Measurements from ENCODE around the gene SNRNP25. TPM values are rescaled to one million over a fixed set of nuclear protein-coding genes. Genes with fewer than 3 reads are reported as not detected.

The SNRNP25 gene
- total and polyA plus RNA-seq, 9 of the 15 experiments (the other 6 are each of a cell fraction or from before 2014, with no cell fraction given), result 59.0 to 176 (median 108) TPM

DNA sequence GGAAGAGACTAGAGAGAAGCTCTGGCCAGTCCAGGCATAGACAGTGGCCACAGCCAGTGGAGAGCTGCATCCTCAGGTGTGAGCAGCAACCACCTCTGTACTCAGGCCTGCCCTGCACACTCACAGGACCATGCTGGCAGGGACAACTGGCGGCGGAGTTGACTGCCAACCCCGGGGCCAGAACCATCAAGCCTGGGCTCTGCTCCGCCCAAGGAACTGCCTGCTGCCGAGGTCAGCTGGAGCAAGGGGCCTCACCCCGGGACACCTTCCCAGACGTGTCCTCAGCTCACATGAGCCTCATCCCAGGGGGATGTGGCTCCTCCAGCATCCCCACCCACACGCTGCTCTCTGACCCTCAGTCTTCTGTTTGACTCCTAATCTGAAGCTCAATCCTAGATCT, 15.6 kb downstream of the SNRNP25 start (continued):
- TF ChIP-seq, protein P1, sequence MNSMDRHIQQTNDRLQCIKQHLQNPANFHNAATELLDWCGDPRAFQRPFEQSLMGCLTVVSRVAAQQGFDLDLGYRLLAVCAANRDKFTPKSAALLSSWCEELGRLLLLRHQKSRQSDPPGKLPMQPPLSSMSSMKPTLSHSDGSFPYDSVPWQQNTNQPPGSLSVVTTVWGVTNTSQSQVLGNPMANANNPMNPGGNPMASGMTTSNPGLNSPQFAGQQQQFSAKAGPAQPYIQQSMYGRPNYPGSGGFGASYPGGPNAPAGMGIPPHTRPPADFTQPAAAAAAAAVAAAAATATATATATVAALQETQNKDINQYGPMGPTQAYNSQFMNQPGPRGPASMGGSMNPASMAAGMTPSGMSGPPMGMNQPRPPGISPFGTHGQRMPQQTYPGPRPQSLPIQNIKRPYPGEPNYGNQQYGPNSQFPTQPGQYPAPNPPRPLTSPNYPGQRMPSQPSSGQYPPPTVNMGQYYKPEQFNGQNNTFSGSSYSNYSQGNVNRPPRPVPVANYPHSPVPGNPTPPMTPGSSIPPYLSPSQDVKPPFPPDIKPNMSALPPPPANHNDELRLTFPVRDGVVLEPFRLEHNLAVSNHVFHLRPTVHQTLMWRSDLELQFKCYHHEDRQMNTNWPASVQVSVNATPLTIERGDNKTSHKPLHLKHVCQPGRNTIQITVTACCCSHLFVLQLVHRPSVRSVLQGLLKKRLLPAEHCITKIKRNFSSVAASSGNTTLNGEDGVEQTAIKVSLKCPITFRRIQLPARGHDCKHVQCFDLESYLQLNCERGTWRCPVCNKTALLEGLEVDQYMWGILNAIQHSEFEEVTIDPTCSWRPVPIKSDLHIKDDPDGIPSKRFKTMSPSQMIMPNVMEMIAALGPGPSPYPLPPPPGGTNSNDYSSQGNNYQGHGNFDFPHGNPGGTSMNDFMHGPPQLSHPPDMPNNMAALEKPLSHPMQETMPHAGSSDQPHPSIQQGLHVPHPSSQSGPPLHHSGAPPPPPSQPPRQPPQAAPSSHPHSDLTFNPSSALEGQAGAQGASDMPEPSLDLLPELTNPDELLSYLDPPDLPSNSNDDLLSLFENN (IDR thresholded peaks at IDR 0.05; ENCODE audit: low read depth in 2 of 2, low read length in 2 of 2), result no peak
- TF ChIP-seq, protein P2, sequence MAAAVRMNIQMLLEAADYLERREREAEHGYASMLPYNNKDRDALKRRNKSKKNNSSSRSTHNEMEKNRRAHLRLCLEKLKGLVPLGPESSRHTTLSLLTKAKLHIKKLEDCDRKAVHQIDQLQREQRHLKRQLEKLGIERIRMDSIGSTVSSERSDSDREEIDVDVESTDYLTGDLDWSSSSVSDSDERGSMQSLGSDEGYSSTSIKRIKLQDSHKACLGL (CRISPR knock-in tag; IDR thresholded peaks at IDR 0.05; ENCODE audit: borderline replicate concordance, poor library complexity, severe bottlenecking), result no peak
- no peak for TF ChIP-seq STAT5B (CRISPR knock-in tag; IDR thresholded peaks at IDR 0.05)
- no peak for TF ChIP-seq NR1H2 (CRISPR knock-in tag; IDR thresholded peaks at IDR 0.05)

DNA sequence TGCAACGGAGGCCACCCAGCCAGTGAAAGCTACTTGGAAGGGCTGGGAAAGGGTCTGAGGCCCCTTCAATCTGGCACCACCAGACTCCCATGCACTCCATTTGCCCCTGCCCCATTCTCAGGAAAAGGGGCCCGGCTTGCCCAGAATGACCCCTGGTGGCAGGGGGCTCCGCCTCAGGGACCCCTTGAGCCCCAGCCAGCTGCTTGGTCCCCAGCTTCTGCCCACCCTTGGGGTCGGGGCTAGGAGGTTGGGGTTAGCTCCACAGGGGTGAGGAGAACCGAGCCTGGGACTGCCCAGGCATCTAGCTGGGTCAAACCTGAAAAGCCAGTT, 17.5 kb downstream of the SNRNP25 start:
- POLR2A ChIA-PET, result interaction anchor here (0.6 to 4.4 kb wide), 5 partner anchors 11 to 22 kb away, joined by 3 to 18 read pairs (median 4); partner anchors contain the start of genes POLR3K and SNRNP25
- H3K36me3 ChIP-seq (ENCODE audit: control insufficient read depth, insufficient read depth, low read length), result no peaks in the 10 kb centered on the region

More for the DNA sequence above, 17.5 kb downstream of the SNRNP25 start:
- ATAC-seq (no peak), FAIRE-seq (no peak), DNase-seq (ENCODE audit: extremely low read depth in 1 of 4, low spot score in 3 of 4) (no peak)
- Histone ChIP-seq H3K9me1 (ENCODE audit: control insufficient read depth, insufficient read depth, low read length) (peaks cover 3% of the 10 kb centered on the region), H3K4me3 (no peak overlapping the region), H3K4me2 (ENCODE audit: insufficient read depth, low read length) (peak overlapping the region; percentile 76; the same call in 1 of the 2 replicates), H3K27ac (ENCODE audit: extremely low read depth, low read depth, low read length) (no peak overlapping the region), H3K9me3 (replicated peaks; ENCODE audit: control insufficient read depth, insufficient read depth, low read depth, low read length) (no peaks in the 10 kb centered on the region; the same call in 1 of the 2 replicates), H3K27me3 (ENCODE audit: control insufficient read depth in 2 of 2, insufficient read depth in 2 of 2, low read length in 2 of 2) (no peaks in the 10 kb centered on the region), H2AFZ (ENCODE audit: low read depth, low read length) (no peak overlapping the region), H3K79me2 (ENCODE audit: control insufficient read depth, insufficient read depth, low read length) (no peaks in the 10 kb centered on the region), H3K9ac (ENCODE audit: insufficient read depth in 1 of 2, low read depth in 2 of 2, low read length in 2 of 2) (peak overlapping the region in 1 of 2 experiments; percentile 91; a peak in 2 of 4 replicates), H4K20me1 (replicated peaks; ENCODE audit: control insufficient read depth, insufficient read depth, low read length) (peaks cover 13% of the 10 kb centered on the region), H3K4me1 (replicated peaks in 1 of 2; ENCODE audit: control insufficient read depth in 2 of 2, insufficient read depth in 2 of 2, low read length in 2 of 2) (peaks cover 18 to 71% of the 10 kb centered on the region in 2 experiments)
- in situ Hi-C loops (cut with MboI) (no loop called here), intact Hi-C loops (cut with micrococcal nuclease) (no loop called here)
- 63% methylated on average over 2 of the region's 5 CpGs for WGBS (ENCODE audit: insufficient coverage, low coverage, missing lambda C conversion rate)
- CTCF ChIA-PET (ENCODE audit: low intra/inter-chr PET ratio), result no interaction called here
- no TSS peak for BruUV-seq (replicated peaks)
- TF ChIP-seq CHD2 (IDR thresholded peaks at IDR 0.05; ENCODE audit: low read depth, low read length) (no peak), ZNF408 (CRISPR knock-in tag; IDR thresholded peaks at IDR 0.05; ENCODE audit: low read depth) (no peak), U2AF2 (optimal IDR thresholded peaks at IDR 0.05; ENCODE audit: low read depth, low read length) (no peak), HDAC6 (IDR thresholded peaks at IDR 0.05; ENCODE audit: low read depth, low read length) (no peak), ATF7 (IDR thresholded peaks at IDR 0.05) (no peak), KDM5B (IDR thresholded peaks at IDR 0.05; ENCODE audit: insufficient replicate concordance, low read depth, low read length) (peak; percentile 7)
- TF ChIP-seq, protein P3, sequence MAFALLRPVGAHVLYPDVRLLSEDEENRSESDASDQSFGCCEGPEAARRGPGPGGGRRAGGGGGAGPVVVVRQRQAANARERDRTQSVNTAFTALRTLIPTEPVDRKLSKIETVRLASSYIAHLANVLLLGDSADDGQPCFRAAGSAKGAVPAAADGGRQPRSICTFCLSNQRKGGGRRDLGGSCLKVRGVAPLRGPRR (CRISPR knock-in tag; IDR thresholded peaks at IDR 0.05), result no peak
